ENCODE data around the gene JADE2.
"Not testable (repeated sequence)": the region's sequence is repeated elsewhere in the genome, so short reads cannot be mapped to it uniquely, and the experiment has no call there.

JADE2 gene

GRCh38 chr5:134524826-134525682 lies at the start of gene JADE2:
JADE2 (plus strand) TSS chr5:134525670; CDS start chr5:134535858, 10,188 bp downstream.
- DNase-seq = peak; percentile 41

GRCh38 chr5:134477462-134478245 lies 47.8 kb upstream of the JADE2 start:
- no peak for DNase-seq

GRCh38 chr5:134479839-134480238 lies 45.6 kb upstream of the JADE2 start:
- DNase-seq = no peak

GRCh38 chr5:134489227-134489944 lies 36.1 kb upstream of the JADE2 start:
- DNase-seq = no peak

GRCh38 chr5:134490255-134490924 lies 35.1 kb upstream of the JADE2 start:
- DNase-seq = no peak

GRCh38 chr5:134490925-134491271 lies 34.6 kb upstream of the JADE2 start:
- no peak for DNase-seq

GRCh38 chr5:134491841-134492442 lies 33.5 kb upstream of the JADE2 start:
- DNase-seq = no peak

GRCh38 chr5:134492568-134492967 lies 32.9 kb upstream of the JADE2 start:
- no peak for DNase-seq

GRCh38 chr5:134493461-134494055 lies 31.9 kb upstream of the JADE2 start:
- DNase-seq = no peak

- no peak for DNase-seq
Measured at GRCh38 chr5:134494780-134495179, 30.7 kb upstream of the JADE2 start.

GRCh38 chr5:134499905-134500304 lies 25.6 kb upstream of the JADE2 start:
- DNase-seq = not testable (repeated sequence)

GRCh38 chr5:134500699-134501430 lies 24.6 kb upstream of the JADE2 start:
- no peak for DNase-seq

GRCh38 chr5:134502259-134502658 lies 23.2 kb upstream of the JADE2 start:
- no peak for DNase-seq

- DNase-seq = no peak
Measured at GRCh38 chr5:134503088-134503936, 22.2 kb upstream of the JADE2 start.

- DNase-seq = no peak
Measured at GRCh38 chr5:134503937-134504437, 21.5 kb upstream of the JADE2 start.

- no peak for DNase-seq
Measured at GRCh38 chr5:134504629-134505300, 20.7 kb upstream of the JADE2 start.

GRCh38 chr5:134506054-134507039 lies 19.1 kb upstream of the JADE2 start:
- DNase-seq = no peak

GRCh38 chr5:134507452-134507851 lies 18.0 kb upstream of the JADE2 start:
- no peak for DNase-seq
